ENCODE results near the gene SMYD3. TPM values are rescaled to one million over a fixed set of nuclear protein-coding genes. Genes with fewer than 3 reads are reported as not detected.

Gene SMYD3
- total RNA-seq, 2 donors from 2014 or later = 13.5 to 20.8 TPM

DNA sequence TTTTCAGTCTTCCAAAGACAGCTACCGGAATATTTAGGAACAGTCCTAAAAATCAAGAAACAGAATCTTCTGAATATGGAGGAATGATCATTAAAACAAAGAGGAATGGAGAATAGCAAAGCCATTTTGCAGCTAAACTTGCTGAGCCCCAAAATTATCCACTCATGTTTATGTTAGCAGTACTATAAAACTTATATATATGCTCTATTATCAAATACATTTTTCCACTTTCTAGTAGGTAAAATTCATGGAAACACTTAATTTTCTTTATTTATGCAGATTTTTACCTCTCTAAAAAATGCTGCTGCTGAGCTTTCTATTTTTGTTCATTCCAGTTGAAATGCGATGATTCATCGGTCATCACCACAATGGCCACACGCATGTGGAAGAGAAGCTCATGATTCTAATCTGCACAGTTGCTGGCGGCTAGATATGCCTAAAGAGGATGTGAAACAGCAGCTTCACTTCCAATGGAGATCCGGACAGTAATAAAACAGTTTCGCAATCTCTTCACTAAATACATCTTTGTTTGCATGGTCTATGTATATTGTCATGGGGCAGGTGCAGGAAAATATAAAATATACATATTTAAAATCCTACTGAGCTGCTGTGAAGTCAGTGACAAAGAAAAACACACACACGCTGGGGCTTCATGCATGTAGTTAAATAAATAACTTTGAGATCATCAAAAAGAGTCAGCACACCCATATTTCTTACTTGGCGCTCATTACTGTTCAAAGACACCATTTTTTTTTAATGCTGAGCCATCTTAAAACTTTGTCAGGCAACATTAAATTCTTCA is 292.2 kb downstream of the SMYD3 start:
- 80 to 92% methylated on average over 9 of the region's 9 CpGs for WGBS, 2 donors
- H3K4me3 ChIP-seq = no peak overlapping the region
- H3K27me3 ChIP-seq = no peaks in the 10 kb centered on the region
- no peak for TF ChIP-seq POLR2A (IDR thresholded peaks at IDR 0.05)
- TF ChIP-seq, protein P1, sequence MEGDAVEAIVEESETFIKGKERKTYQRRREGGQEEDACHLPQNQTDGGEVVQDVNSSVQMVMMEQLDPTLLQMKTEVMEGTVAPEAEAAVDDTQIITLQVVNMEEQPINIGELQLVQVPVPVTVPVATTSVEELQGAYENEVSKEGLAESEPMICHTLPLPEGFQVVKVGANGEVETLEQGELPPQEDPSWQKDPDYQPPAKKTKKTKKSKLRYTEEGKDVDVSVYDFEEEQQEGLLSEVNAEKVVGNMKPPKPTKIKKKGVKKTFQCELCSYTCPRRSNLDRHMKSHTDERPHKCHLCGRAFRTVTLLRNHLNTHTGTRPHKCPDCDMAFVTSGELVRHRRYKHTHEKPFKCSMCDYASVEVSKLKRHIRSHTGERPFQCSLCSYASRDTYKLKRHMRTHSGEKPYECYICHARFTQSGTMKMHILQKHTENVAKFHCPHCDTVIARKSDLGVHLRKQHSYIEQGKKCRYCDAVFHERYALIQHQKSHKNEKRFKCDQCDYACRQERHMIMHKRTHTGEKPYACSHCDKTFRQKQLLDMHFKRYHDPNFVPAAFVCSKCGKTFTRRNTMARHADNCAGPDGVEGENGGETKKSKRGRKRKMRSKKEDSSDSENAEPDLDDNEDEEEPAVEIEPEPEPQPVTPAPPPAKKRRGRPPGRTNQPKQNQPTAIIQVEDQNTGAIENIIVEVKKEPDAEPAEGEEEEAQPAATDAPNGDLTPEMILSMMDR (IDR thresholded peaks at IDR 0.05) = no peak
- ATAC-seq (peak; percentile 33), DNase-seq (peak in 2 of 4 donors; percentile 17 to 69)
- no peaks in the 10 kb centered on the region for H3K9me3 ChIP-seq
- H3K4me1 ChIP-seq = no peaks in the 10 kb centered on the region
- H3K27ac ChIP-seq = peak overlapping the region in 1 of 4 donors; percentile 12
- intact Hi-C loops (cut with DNase I) = no loop called here
- H3K36me3 ChIP-seq (replicated peaks in 1 of 2; ENCODE audit: insufficient read depth in 1 of 2, low read depth in 2 of 2) = no peaks in the 10 kb centered on the region

DNA sequence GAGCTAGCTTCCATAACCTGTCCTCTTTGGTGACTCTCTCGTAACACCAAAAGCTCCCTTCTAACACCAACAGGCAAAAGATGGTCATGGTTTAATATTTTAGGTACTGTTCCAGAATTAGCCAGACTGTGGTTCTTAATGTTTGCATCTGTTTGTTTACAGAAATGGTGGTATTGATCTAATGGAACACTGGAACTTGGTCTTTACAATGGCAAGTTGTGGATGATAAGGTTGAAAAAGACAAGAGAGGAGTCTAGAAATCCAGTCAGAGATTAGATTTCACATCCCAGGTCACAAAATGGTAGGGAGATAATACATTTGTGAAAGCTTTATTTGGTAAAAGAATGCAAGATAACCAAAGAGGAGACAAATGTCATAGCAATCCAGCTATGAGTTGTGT is 293.1 kb downstream of the SMYD3 start:
- no peak overlapping the region for H3K4me3 ChIP-seq
- H3K4me1 ChIP-seq = no peaks in the 10 kb centered on the region
- H3K27ac ChIP-seq = no peak overlapping the region
- H3K27me3 ChIP-seq = no peaks in the 10 kb centered on the region
- no peak for DNase-seq
- intact Hi-C loops (cut with DNase I) = no loop called here
- no peak for ATAC-seq
- no peaks in the 10 kb centered on the region for H3K9me3 ChIP-seq
- 93 to 100% methylated on average over 1 of the region's 1 CpG for WGBS, 2 donors
- no peak for TF ChIP-seq POLR2A (IDR thresholded peaks at IDR 0.05)
- TF ChIP-seq, protein P1 (IDR thresholded peaks at IDR 0.05) = no peak
- no peaks in the 10 kb centered on the region for H3K36me3 ChIP-seq (replicated peaks in 1 of 2; ENCODE audit: insufficient read depth in 1 of 2, low read depth in 2 of 2)

DNA sequence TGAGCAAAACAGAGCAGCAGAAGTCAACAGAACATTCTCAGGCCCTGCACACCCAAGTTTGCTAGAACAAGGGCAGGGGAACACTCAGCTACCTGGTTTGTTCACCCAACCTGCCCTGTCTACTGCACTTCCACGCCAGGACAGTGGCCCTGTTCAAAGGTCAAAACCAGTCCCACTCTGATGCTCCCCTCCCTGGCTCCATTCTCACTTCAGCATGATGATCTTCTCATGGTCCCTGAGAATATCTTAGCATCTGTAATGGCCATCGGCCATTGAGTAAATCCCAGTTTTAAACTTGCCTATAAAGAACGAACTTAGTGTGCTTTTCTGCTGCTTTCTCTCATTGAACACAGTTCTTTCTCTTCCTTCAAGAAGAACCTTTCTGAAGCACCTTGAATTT is 293.6 kb downstream of the SMYD3 start:
- no peak for DNase-seq
- Histone ChIP-seq H3K27ac (no peak overlapping the region), H3K27me3 (no peaks in the 10 kb centered on the region), H3K4me3 (no peak overlapping the region), H3K4me1 (no peaks in the 10 kb centered on the region), H3K9me3 (no peaks in the 10 kb centered on the region), H3K36me3 (replicated peaks in 1 of 2; ENCODE audit: insufficient read depth in 1 of 2, low read depth in 2 of 2) (no peaks in the 10 kb centered on the region)
- 77 to 85% methylated on average over 3 of the region's 3 CpGs for WGBS, 2 donors
- TF ChIP-seq, protein P1 (IDR thresholded peaks at IDR 0.05) = no peak
- TF ChIP-seq POLR2A (IDR thresholded peaks at IDR 0.05) = no peak
- intact Hi-C loops (cut with DNase I) = no loop called here
- no peak for ATAC-seq

DNA sequence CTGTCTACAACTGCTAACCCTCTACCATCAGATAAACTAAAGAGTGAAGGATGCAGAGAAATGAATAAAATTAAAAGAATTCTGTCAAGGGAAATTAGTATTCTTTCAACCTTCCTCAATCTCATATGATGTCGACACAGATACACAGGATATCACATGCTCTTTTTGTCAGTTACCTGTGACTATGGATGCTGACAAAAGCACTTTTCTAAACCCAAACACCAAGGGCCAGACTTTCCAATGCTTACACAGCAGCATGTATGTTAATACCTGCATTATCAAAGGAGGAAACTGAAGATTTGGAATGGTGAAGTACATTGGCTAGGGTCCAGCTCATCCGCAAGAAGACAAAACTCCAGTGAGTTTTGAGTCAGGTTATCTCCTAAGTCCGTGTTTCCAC is 294.0 kb downstream of the SMYD3 start:
- intact Hi-C loops (cut with DNase I) = no loop called here
- TF ChIP-seq POLR2A (IDR thresholded peaks at IDR 0.05) = no peak
- no peak overlapping the region for H3K27ac ChIP-seq
- no peak for DNase-seq
- H3K36me3 ChIP-seq (replicated peaks in 1 of 2; ENCODE audit: insufficient read depth in 1 of 2, low read depth in 2 of 2) = no peaks in the 10 kb centered on the region
- H3K4me3 ChIP-seq = no peak overlapping the region
- 80 to 90% methylated on average over 3 of the region's 3 CpGs for WGBS, 2 donors
- no peaks in the 10 kb centered on the region for H3K27me3 ChIP-seq
- no peaks in the 10 kb centered on the region for H3K4me1 ChIP-seq
- no peak for ATAC-seq
- no peaks in the 10 kb centered on the region for H3K9me3 ChIP-seq

DNA sequence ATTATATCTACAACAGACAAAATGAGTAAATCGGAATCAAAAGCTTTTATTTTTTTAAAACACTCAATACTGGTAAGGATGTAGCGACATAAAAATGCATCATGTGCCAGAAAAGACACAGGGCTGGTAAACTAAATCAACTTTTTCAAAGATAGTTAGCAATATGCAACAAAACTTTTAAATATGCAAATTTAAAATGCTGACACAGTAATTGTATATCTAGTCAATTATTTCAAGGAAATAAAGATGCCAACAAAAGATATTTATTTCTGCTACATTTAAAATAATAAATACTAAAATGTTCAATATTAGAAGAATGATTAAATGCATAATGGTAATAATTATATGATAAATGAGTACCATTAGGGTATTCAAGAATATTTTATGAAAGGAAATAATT is 295.1 kb downstream of the SMYD3 start:
- 93 to 95% methylated on average over 2 of the region's 2 CpGs for WGBS, 2 donors

More for the DNA sequence above, 295.1 kb downstream of the SMYD3 start:
- Histone ChIP-seq H3K9me3 (no peaks in the 10 kb centered on the region), H3K36me3 (replicated peaks in 1 of 2; ENCODE audit: insufficient read depth in 1 of 2, low read depth in 2 of 2) (no peaks in the 10 kb centered on the region), H3K27ac (no peak overlapping the region), H3K4me1 (no peaks in the 10 kb centered on the region), H3K4me3 (no peak overlapping the region), H3K27me3 (no peaks in the 10 kb centered on the region)
- TF ChIP-seq, protein P1 (IDR thresholded peaks at IDR 0.05) = no peak
- no peak for TF ChIP-seq POLR2A (IDR thresholded peaks at IDR 0.05)
- intact Hi-C loops (cut with DNase I) = no loop called here
- DNase-seq (no peak), ATAC-seq (no peak)
